HG03066 (cell line): ENCODE measurements around the gene ANTKMT.

ENCODE experiments used
- ATAC-seq: cut with Tn5 transposase; IDR thresholded peaks from one replicate; pipeline ENCODE4 v1.9.1; 2021; ENCODE audit warnings: low read depth; ENCODE audit not compliant: unreplicated experiment

The ANTKMT gene

DNA sequence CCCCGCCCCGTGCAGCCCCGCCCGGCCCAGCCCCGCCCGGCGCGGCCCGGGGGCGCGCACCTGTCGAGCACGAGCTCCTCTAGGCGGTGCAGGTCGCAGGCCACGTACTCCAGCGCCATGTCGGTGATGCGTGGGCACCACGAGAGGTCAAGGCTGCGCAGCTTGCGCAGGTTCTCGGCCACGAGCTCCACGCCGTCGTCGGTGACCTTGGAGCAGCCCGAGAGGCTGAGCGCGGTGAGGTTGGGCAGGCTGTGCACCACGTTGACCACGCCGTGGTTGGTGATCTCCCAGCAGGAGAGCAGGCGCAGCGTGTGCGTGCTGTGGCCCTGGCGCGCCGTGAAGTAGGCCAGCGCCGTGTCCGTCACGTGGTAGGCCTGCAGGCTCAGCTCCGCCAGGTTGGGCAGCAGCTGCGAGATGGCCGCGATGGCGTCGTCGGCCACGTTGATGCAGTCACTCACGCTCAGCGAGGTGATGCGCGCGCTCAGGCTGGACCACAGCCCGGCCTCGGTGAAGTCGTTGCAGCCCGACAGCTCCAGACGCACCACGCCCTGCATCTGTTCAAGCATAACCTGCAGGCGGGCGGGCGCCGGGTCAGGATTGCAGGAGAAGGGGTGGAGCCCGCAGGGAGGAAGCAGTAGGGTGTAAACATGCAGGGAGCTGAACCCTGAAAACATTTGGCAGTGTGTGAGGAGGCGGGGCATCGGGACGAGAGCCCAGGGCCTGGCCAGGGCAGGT is 25.4 kb upstream of the ANTKMT start:
- ATAC-seq = no peak

DNA sequence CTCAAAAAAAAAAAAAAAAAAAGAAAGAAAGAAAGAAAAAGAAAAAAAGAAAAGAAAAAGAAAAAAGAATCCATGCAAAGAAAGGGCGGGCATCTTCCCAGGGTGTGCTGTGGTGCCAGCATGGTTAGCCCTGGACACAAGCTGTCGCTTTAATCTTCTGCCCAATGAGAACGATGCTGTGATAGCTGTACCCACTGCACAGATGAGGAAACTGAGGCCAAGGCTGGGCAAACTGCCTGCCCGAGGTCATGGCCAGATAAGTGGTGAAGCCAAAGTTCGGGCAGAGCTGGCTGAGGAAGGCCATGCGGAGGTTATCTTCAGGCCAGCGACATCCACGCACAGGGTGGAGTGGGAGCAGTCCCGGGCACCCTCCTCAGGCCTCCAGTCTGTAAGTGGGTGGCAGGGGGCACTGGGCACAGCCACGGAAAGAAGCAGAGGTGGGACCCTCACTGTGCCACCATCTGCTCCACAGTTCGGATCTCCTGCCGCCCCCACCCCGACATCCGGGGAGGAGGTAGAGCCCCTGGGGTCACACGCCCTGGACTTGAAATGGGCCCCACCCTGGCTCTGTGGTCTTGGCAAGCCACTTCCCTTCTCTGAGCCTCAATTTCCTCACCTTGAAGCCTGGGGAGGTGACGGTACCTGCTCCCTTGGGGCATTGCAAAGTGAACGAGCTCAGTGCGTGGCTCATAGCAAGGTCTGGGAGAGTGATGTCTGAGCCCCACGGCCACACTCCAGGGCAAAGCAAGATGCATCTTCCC is 21.9 kb upstream of the ANTKMT start:
- no peak for ATAC-seq

DNA sequence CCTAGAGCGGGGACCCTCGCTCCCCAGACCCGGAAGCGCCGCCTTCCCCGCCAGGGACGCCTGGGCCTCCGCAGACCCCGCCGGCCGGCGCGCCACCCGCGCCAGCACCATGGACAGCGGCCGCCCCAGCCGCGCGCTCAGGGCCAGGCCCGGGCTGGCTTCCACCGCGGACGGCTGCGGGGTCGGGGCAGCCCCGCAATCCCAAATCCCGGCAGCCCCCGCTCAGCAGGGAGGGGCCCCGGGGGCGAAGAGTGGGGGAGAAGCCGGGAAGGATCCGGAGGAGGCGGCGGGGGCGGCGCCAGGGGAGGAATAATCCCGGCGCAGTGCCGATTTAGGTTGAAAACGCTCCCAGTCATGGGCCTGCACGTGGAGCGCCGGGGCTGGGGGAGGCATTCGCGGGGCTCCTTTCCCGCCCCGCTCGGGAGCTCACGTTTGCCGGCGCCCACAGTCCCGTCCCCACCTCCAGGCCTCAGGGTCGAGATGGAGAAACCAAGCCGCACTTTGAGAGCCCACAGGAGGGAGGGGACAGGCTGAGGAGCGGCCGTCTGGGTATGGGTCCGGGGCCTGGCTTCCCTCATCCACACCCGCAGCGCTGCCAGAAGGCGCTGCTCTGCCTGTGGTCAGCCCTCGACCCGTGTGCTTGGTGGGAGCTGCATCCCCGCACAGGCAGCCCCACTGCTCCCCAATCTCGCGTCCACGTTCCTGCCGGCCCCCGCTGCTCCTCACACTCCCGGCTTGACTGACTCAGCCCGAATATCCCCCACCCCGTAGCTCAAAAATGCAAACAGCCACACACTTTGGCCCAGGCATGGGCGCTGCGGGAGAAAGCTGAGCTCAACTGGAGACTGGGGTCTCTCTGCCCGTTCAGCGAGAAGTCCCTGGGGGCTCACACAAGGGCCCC is 20.0 kb upstream of the ANTKMT start:
- ATAC-seq = no peak

DNA sequence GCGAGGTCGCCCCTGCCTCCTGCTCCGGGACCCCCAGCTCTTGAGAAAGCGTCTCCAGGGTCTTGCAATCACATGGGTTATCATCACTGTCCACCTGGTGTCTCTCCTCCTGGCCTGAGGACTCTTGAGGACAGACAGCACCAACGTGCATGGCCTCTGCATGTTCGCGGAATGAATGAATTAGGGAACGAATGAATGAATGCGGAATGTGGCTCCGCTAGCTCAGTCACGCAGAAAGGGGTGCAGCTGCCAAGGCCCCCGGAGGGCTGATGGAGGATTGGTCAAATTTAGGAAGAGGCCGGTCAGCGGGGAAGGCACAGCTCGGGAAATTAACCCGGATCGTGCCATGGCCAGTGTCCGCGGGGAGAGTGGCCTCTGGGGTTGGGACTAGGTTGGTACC is 18.6 kb upstream of the ANTKMT start:
- no peak for ATAC-seq

DNA sequence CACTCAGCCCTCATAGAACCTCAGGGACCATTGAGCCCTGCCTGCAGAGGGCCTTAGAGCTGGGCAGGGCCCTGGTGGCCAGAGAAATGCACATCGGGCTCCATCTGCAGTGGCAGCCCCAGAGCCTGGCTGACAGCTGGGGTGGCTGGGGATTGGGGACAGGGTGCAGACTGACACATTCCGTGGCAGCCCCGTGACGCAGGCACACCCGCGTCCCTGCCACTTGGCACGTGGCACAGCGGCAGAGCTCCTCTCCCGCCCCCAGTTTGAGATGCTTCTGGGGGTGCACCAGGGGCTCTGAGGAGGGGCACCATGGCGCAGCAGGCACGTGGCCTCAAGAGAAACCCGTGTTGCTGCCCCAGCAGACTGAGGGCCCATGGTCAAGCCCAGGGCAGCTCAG is 17.5 kb upstream of the ANTKMT start:
- ATAC-seq = no peak

DNA sequence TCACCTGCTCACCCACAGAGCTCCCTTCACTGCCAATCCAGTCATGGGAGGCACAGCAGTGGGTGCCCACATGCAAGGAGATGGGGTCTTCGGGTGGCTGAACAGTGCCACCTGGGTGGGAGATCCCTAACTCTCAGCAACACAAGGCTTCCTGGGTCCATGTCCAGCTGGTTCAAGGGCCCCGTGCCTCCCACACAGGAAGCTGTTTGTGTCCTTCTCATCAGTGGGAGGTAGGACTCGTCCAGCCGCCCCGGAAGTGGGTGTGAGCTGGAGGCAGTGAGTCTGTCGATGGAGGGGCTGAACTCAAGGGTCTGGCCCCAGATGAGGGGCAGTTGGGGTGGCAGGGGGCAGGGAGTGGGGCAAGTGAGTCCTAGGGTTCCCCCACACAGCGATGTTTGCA is 16.9 kb upstream of the ANTKMT start:
- ATAC-seq = no peak

DNA sequence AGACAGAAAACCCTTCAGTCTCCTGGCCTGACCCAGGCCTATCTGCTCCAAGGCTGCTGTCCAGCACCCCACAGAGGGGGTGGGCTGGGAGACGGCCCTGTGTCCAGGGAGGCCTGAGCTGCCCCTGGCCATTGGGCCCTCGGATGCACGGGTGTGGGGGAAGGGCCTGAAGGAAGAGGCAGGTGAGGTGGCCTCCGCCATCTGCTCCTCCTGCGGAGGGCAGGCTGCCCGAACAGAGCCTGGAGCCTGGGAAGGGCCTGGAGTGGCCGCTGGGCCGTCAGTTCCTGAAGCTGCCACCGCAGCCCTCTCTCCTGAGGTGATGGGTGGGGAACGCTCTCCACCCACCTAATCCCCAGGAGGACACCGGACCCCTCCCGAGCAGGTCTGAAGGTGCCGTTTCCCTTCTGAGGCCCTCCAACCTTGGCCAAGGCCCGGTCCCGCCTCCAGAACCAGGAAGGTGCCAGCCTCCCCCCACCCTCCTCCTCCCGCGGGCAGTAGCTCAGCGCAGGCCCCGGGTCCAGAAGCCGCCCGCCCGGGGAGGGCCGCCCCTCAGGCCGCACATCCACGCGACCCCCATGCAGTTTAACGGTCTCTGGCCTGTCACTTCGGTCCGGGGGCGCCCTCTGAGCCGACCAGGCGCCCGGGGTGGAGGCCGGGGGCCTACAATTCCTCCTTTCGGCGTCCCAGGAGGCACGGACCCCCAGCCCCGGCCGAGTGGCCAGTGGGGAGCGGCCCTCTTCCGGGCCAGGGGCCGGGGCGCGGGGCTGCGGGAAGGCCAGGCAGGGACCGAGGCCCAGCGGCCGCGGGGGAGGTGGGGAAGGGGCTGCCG is 16.2 kb upstream of the ANTKMT start:
- ATAC-seq = no peak

DNA sequence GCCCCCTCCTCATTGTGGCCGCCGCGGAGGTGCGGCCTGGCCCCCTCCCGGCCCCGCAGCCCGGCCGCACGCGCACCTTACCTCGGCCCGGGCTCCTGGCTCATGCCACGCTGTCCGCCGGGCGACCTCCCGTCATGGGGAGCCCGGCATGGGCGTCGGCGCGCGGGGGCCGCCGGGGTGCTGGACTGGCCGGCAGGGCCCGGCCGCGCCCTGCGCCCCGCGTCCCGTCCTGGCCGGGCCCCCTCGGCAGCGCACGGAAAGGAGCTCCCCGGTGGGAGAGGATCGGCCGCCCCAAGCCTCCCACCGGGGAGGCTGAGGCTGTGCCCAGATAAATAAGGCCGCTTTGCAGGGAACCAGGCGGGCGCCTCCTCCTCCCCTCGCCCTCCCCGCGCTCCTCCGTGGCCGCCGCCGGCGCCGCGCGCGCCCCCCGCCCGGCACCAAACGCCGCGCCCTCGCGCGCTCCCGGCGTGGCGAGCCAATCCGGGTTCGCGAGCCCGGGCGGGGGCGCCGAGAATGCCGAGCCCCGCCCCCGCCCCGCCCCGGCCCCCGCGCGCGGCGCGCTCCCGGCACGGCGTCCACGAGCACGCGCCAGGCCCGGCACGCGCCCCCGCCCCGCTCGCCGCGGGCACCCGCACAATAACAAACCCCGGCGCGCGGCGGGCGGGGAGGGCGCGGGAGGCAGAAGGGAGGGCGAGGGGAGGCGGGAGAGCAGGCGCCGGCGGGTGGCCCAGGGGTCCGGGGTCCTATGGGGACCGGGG is 15.3 kb upstream of the ANTKMT start, which contains the start of gene FBXL16:
Gene FBXL16 (minus strand): TSS at position 371 of the 758 bp plus-strand sequence. CDS start 8,396 bp downstream, outside the sequence.
- no peak for ATAC-seq

DNA sequence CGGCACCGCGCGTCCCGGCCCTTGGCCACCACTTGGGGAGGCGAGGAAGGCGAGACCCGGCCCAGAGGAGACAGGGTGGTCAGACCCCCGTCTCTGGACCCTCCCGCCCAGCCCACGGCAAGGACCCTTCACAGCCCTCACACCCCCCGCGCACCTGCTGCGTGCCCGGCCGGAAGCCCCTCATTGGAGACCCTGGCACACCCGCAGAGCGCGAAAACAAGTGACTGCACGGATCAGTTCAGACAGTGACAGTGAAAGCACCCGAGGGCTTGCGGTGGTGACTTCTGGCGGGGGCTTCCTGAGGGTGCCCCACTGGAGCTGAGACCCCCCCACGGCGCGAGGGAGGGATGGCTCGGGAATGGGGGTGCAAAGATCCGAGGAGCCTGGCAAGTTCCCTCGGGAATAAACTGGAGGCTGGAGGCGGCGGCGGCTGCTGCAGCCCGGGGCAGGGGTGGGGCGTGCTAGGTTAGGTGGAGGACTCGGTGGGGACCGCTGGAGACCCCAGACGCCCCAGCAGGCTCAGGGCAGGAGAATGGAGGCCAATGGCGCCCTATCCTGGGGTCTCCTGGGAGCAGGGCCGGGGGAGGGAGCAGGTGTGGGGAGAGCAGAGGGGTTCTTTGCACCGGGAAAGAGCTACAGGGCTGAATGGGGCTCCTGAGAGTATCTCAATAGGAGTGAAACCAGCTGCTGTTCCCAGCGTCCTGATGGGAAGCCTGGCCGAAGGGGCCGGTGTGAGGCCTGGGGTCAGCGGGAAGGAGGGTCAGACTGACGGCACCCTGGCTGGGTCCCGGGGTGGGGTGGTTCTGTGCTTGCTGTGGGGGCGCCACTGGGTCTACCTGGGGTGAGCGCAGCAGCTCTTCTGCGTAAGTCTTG is 14.5 kb upstream of the ANTKMT start:
- ATAC-seq = no peak

DNA sequence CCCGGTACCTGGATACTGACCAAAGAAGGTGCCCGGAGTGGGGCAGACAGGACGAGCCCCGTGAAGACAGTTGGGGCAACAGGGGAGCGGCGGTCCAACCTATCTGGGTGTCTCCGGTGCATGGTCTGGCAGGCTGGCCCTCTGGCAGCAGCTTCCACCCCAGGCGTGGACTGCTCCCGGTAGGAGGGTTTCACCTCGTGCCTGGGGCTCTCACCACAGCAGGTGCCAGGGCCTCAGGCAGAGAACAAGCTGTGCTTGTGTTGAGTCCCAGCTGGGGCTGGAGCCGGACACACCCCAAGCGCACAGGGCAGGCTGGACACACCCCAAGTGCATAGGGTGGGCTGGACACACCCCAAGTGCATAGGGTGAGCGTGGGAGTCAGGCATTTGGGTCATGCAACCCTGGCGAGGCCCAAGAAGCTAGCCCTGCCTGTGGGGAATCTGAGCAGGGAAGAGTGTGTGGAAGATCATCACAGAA is 13.8 kb upstream of the ANTKMT start:
- ATAC-seq = no peak

DNA sequence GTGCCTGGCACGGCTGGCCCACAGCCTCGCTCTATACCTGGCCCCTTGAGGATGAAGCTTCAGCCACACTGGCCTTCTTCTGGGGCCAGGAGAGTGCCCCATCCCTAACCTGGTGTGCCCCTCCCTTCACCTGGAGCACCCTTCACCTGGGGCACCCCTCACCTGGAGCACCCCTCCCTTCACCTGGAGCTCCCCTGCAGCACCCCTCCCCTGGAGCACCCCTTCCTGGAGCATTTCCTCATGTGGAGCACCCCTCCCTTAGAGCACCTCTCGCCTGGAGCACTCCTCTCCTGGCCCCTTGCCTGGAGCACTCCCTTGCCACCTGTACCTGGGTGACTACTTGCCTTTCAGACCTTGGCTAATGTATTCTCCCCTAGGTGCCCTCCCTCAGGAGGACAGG is 12.9 kb upstream of the ANTKMT start:
- no peak for ATAC-seq

DNA sequence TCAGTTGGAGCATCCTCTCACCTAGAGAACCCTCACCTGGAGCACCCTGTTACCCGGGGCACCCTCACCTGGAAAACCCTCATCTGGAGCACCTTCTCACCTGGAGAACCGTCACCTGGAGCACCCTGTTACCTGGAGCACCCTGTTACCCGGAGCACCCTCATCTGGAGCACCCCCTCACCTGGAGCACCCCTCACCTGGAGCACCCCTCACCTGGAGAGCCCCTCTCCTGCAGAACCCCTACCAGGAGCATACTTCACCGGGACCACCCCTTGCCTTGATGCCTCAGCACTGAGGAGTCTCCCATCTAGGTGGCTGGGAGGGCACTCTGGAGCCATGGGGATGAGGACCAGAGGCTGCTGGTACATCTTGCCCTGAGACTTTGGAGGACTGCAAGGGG is 12.0 kb upstream of the ANTKMT start:
- ATAC-seq = no peak

DNA sequence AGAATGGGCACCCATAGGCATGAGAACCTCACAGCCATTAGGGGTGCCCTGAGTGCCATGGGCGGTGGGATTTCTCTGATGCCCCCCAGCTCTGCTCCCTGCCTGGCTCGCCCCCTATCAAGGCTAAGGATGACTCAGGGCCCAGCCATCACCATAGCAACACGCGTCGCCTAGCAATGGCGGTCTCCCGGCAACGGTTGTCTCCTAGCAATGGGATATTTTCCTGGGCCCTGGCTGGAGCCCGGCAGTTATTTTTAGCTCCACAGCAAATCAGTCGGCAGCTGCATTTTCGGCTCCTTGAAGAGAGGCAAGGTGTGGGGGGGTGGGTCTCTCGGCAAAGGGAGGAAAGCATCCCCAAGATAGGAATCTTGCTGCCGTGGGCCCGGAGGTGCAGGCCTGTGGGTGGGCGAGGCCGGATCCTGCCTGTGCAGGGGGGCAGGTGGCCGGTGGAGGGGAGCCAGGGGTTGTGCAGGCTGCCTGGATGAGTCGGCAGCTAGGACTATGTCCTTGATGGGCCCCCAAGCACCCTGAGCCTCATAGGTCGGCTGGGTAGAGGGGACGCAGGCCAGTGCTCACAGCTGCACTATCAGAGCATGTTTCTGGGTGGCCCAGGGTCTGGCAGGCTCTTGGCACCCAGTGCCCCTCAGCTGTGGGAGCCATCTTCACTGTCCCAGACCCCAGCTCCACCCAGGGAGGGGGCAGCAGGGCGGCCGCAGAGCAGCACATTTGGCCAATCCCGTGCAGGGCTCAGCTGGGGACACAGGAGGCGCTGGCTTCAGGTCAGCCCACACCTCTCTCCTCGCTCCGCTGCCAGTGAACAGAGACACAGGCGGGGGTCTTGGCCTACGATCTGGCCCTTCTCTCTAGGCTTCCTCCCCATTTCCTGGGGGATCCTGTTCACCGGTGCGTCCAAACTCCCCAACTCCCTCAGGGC is 11.1 kb upstream of the ANTKMT start:
- no peak for ATAC-seq

DNA sequence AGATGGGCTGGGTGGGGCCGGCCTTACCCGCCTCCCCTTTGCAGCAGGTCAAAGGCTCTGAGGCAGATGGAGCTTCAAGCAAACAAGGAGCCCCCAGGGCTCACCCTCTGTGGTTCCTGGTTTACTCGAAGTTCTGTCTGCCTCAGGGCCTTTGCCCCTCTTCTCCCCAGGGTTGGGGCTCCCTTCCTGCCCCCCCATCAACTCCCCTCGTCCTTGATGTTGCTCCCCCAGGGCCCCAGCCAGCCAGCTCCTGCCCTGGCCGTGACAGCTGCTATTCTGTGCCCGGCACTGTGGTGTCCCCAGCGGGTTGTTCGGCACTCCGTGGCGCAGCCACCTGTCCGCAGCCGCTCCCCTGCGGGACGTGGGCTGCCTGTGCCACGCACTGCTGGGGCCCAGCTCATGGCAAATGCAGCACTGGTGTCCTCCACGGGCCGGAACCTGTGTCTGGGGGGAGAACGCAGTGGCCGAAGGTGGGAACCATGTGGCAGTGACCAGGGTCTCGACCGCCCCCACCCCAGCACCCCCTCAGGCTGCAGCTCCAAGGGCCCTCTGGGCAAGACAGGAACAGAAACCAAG is 10.4 kb upstream of the ANTKMT start:
- ATAC-seq = no peak

DNA sequence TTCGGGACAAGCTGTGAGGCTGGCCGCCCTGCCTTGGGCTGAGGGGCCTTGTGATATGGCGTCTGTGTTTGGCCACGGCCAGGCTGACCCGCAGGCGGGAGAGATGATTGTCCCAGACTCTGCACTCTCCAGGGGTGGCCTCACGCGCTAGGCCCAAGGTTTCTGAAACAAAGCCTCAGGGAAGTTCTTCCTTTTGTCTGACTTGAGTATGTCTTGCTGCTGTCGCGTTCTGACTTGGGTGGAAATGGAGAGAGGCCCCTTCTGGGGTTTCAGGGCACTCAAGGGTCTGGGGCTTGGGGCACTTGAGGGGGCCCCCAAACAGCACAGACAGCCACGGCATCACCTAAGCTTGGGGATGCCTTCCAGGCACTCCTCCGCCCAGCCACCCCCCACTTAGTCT is 9.9 kb upstream of the ANTKMT start:
- ATAC-seq = no peak

DNA sequence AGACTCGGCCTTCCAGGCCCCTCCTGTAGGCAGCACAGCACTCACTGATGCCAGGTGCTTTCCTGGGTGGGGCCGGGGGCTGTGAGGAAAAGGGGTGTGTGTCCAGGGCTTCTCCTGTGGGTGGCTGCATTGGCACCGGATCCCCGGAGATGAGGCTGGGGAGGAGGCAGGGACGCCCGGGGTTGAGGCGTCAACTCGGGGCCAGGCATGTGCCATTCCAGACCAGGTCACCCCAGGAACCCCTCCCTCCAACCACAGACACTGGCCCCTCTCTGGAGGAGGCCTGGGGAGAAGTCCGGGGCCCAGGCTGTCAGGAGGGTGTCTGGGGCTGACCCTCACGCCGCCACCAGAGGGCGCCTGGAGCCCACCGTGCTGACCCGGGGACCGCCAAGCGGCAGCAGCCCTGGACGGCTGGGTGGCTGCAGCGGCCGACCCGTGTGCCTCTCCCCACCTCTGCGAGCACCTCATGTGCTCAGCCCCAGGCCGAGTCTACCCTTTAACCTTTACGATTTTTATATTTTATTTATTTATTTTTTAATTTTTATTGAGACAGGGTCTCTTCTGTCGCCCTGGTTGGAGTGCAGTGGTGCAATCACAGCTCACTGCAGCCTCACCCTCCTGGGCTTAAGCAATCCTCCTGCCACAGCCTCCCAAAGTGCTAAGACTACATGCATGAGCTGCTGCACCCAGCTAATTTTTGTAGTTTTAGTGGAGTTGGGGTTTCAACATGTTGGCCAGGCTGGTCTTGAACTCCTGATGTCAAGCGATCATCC is 9.2 kb upstream of the ANTKMT start:
- no peak for ATAC-seq
